GM20431 (cell line): ENCODE results near the gene FGF6.

Source experiments
- in situ Hi-C: fragments of 300-500 bp; cut with MseI, MboI; formaldehyde crosslinking; loops from one replicate; pipeline ENCODE4 v1.15.0; 2020; ENCODE audit warnings: low sequenced_read_pairs; ENCODE audit not compliant: unreplicated experiment

FGF6 gene

GRCh38 chr12:4448371-4448940 lies 2.8 kb upstream of the FGF6 start:
- in situ Hi-C loops, result no loop called here

- in situ Hi-C loops, result no loop called here
Measured at GRCh38 chr12:4447151-4447550, 1.5 kb upstream of the FGF6 start.

- in situ Hi-C loops, result no loop called here
Measured at GRCh38 chr12:4446335-4446734, 720 bp upstream of the FGF6 start.

- in situ Hi-C loops, result no loop called here
Measured at GRCh38 chr12:4444031-4444430, 1.6 kb downstream of the FGF6 start.

GRCh38 chr12:4443616-4444015 lies 2.0 kb downstream of the FGF6 start:
- in situ Hi-C loops, result no loop called here

- in situ Hi-C loops, result no loop called here
Measured at GRCh38 chr12:4441355-4442335, 4.0 kb downstream of the FGF6 start.

GRCh38 chr12:4440187-4440941 lies 5.3 kb downstream of the FGF6 start:
- in situ Hi-C loops, result no loop called here

- in situ Hi-C loops, result no loop called here
Measured at GRCh38 chr12:4439736-4440135, 5.9 kb downstream of the FGF6 start.

- in situ Hi-C loops, result no loop called here
Measured at GRCh38 chr12:4438834-4439596, 6.6 kb downstream of the FGF6 start.

GRCh38 chr12:4435537-4435936 lies 10.1 kb downstream of the FGF6 start:
- in situ Hi-C loops, result no loop called here

- in situ Hi-C loops, result no loop called here
Measured at GRCh38 chr12:4434706-4435425, 10.7 kb downstream of the FGF6 start.

- in situ Hi-C loops, result no loop called here
Measured at GRCh38 chr12:4434301-4434700, 11.3 kb downstream of the FGF6 start.

- in situ Hi-C loops, result no loop called here
Measured at GRCh38 chr12:4433745-4434058, 11.9 kb downstream of the FGF6 start.

GRCh38 chr12:4432878-4433744 lies 12.5 kb downstream of the FGF6 start:
- in situ Hi-C loops, result no loop called here

GRCh38 chr12:4431866-4432265 lies 13.7 kb downstream of the FGF6 start:
- in situ Hi-C loops, result no loop called here

- in situ Hi-C loops, result no loop called here
Measured at GRCh38 chr12:4431436-4431835, 14.2 kb downstream of the FGF6 start.

GRCh38 chr12:4424422-4424821 lies 21.2 kb downstream of the FGF6 start:
- in situ Hi-C loops, result no loop called here

GRCh38 chr12:4423528-4424195 lies 22.0 kb downstream of the FGF6 start:
- in situ Hi-C loops, result no loop called here
